Keratinocyte (primary cell): Measurements from ENCODE around the gene SERTAD4.

Experiments used
- EZH2 ChIP-seq: IDR thresholded peaks from one replicate; pipeline ENCODE4 v1.6.1; 2012; ENCODE audit warnings: inconsistent platforms, mild to moderate bottlenecking, low read length, moderate library complexity
- TF ChIP-seq, protein P1 (sequence below), 3 experiments: IDR thresholded peaks in 1 of 3; conservative IDR thresholded peaks in 1 of 3; optimal IDR thresholded peaks in 1 of 3; 2 replicates in 2 of 3; 3 replicates in 1 of 3; pipeline versions ENCODE3 to v1.5.1; 2011; ENCODE audit warnings: low read length in 3 of 3, mild to moderate bottlenecking in 3 of 3, moderate library complexity in 2 of 3, control low read depth in 1 of 3, inconsistent platforms in 1 of 3; ENCODE audit not compliant: insufficient read depth in 2 of 3; ENCODE audit errors: extremely low read depth in 1 of 3

DNA sequence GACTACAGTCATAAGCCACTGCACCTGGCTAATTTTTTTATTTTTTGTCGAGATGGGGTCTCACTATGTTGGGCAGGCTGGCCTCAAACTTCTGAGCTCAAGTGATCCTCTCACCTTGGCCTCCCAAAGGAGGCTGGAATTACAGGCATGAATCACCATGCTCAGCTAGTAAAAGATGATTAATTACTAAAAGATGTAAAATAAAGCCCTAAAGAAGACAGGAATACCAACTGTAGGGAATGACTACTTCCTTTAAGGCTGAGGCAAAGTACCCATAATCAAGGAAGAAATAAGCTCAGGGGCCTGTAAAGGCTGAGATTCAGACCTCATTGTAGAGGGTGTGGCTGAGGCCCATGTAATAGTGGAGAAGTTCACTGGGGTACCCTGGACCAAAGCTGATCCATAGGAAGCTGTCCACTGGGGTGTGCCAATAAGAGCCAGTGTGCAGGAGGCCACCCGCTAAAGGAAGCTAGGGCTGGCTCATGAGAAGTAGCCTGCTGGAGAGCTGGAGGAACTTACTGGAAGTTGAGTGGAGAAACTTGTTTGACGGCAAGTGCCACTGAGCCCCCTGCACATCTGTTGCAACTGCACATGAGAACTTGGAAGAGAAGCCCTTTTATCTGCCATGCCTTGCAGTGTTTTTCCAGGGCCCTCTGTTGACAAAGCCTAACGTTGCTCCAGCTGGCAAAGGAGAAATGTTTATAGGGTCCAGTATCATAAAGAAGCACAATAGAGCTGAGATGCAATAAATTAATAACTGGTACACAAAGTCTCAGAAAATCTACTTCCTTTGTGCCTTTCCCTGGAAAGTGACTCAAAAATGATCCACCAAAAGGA lies 17.8 kb upstream of the SERTAD4 start:
- TF ChIP-seq, protein P1, sequence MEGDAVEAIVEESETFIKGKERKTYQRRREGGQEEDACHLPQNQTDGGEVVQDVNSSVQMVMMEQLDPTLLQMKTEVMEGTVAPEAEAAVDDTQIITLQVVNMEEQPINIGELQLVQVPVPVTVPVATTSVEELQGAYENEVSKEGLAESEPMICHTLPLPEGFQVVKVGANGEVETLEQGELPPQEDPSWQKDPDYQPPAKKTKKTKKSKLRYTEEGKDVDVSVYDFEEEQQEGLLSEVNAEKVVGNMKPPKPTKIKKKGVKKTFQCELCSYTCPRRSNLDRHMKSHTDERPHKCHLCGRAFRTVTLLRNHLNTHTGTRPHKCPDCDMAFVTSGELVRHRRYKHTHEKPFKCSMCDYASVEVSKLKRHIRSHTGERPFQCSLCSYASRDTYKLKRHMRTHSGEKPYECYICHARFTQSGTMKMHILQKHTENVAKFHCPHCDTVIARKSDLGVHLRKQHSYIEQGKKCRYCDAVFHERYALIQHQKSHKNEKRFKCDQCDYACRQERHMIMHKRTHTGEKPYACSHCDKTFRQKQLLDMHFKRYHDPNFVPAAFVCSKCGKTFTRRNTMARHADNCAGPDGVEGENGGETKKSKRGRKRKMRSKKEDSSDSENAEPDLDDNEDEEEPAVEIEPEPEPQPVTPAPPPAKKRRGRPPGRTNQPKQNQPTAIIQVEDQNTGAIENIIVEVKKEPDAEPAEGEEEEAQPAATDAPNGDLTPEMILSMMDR (optimal IDR thresholded peaks at IDR 0.05 in 1 of 3, IDR thresholded peaks at IDR 0.05 in 1 of 3, conservative IDR thresholded peaks at IDR 0.05 in 1 of 3; ENCODE audit: extremely low read depth in 1 of 3, insufficient read depth in 2 of 3, low read length in 3 of 3), result no peak
- no peak for TF ChIP-seq EZH2
